T-helper 2 cell treated with Interferon-gamma antibody and Interleukin-4, amounts not matched to agents 5 μg/mL and 100 μg/mL, for 36 hours (primary cell): Measurements from ENCODE around the gene NKX6-2.
A peak's percentile ranks its signal among the peaks of the same experiment; 100 is the strongest.

Source experiments
- DNase-seq: peaks from one replicate; pipeline ENCODE4 v3.0.0; 2021; ENCODE audit warnings: low spot score
- H3K27ac Mint-ChIP-seq: one replicate; pipeline ENCODE4 v1.8.0; 2021; ENCODE audit warnings: mild to moderate bottlenecking, mixed read lengths
- H3K27me3 Mint-ChIP-seq: one replicate; pipeline ENCODE4 v1.8.0; 2021; ENCODE audit warnings: low read depth, mixed read lengths
- H3K36me3 Mint-ChIP-seq: one replicate; pipeline ENCODE4 v1.8.0; 2021; ENCODE audit warnings: low read depth, mixed read lengths
- H3K4me1 Mint-ChIP-seq: one replicate; pipeline ENCODE4 v1.8.0; 2021; ENCODE audit warnings: low read depth, mixed read lengths
- H3K4me3 Mint-ChIP-seq: one replicate; pipeline ENCODE4 v1.8.0; 2022; ENCODE audit warnings: mild to moderate bottlenecking, moderate library complexity, mixed read lengths
- H3K9me3 Mint-ChIP-seq: one replicate; pipeline ENCODE4 v1.8.0; 2021; ENCODE audit warnings: mixed read lengths

Gene NKX6-2

DNA sequence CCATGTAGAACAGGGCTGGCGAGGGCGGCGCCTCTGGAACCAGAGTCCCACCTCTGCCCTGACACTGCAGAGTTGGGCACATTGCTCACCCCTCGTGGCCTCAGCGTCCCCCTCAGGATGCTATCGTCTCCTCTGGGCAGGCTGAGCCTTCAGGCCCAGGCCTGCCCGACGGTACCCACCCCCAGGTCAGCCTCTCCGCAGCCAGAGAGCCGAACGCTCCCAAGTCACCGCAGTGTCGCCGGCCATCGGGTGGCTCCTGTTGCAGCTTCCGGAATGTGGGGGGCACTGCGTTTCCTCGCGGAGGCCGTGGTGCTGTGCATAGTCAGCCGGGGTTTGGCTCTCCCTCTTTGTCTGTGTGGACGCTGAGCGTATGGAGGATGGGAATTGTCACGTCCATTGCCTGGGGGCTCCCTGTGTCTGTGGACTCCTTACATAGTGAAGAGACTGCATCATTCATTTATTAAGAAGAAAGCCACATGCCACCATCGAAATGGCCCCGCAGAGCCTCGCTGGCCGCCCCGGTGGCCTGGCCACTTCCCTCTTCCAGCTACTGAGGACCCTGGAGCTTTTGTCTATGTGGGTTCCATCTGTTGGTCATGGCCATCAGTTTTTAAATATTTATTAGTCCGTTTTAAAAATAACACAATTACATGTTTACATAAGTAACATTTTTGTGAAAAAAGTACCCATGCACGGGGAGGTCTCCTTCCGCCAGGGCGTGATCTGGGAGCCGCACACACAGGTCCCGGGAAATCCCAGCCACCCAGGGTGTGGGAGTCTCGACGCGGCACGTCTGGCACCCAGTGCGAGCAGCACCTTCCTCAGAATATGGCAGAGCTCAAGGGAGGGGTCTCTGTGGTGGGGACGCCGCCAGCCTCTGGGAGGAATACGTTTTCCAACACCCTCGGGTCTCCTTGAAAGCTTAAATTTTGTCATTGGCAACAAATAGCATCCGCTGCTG is 15.6 kb downstream of the NKX6-2 start:
- H3K4me1 Mint-ChIP-seq, result no peaks in the 10 kb centered on the region
- H3K27me3 Mint-ChIP-seq, result no peaks in the 10 kb centered on the region
- H3K9me3 Mint-ChIP-seq, result peaks cover 5% of the 10 kb centered on the region
- H3K27ac Mint-ChIP-seq, result no peak overlapping the region
- no peak for DNase-seq
- H3K36me3 Mint-ChIP-seq, result peaks cover 14% of the 10 kb centered on the region
- no peak overlapping the region for H3K4me3 Mint-ChIP-seq

DNA sequence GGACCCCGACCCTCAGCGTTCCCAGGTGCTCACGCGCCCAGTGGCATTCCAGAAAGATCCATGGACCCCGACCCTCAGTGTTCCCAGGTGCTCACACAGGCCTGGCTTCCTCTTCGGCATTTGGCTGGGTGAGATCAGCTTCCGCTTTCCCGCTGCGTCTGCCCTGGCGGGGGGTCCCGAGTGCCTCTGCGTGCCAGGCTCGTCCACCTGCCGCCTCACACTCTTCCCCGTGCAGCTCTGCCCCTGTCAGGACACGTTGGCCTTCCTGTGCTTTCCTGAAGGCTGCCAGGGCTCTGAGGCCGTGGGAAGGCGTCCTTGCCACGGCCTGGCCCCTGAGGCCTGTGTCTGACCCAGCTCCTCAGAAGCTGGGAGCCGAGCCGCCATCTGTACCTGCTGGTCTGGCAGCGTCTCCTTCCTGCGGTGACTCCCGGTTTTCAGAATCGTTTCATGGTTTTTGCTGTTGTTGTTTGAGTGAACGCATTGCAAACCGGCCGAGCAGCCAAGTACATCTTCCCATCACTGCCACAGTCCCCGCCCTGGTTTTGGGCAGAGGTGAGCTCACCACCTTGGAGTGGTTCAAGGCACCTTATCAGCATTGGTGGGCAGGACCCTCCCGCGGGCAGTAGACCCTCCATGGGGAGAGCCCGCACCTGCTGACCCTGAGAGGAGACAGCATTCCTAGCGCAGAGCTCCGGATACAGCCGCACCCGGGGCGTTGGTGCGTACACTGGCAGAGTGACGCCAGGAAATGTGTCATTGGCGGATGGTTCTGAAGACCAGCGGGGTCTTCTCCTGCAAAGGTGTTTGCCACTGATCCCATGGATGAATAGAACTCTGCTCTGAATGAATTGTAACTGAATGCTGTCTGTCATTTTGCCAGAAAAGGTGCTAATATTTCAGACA is 17.4 kb downstream of the NKX6-2 start:
- Mint-ChIP-seq H3K4me3 (no peak overlapping the region), H3K36me3 (peaks cover 14% of the 10 kb centered on the region), H3K4me1 (no peaks in the 10 kb centered on the region), H3K27me3 (no peaks in the 10 kb centered on the region), H3K9me3 (peaks cover 5% of the 10 kb centered on the region), H3K27ac (no peak overlapping the region)
- no peak for DNase-seq

DNA sequence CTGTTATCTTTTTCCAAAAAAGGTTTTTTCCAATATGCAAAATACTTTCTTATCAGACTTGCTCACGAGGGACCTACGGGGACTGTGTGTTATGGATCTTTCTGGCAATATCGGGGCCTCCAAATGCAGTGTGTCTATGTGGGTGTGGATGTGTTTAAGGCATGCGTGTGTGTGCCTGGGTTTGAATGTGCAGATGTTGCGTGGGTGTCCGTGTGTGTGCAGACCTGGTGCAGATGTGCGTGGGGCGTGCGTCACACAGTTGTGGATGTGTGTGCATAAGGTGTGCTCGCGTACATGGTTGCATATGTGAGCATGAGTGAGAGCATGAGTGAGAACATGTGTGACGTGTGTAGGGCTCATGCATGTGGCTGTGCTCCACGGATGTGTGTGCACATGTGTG is 19.7 kb downstream of the NKX6-2 start:
- H3K4me3 Mint-ChIP-seq, result no peak overlapping the region
- DNase-seq, result no peak
- peaks cover 13% of the 10 kb centered on the region for H3K36me3 Mint-ChIP-seq
- H3K4me1 Mint-ChIP-seq, result no peaks in the 10 kb centered on the region
- H3K27me3 Mint-ChIP-seq, result no peaks in the 10 kb centered on the region
- no peak overlapping the region for H3K27ac Mint-ChIP-seq
- H3K9me3 Mint-ChIP-seq, result peaks cover 5% of the 10 kb centered on the region

DNA sequence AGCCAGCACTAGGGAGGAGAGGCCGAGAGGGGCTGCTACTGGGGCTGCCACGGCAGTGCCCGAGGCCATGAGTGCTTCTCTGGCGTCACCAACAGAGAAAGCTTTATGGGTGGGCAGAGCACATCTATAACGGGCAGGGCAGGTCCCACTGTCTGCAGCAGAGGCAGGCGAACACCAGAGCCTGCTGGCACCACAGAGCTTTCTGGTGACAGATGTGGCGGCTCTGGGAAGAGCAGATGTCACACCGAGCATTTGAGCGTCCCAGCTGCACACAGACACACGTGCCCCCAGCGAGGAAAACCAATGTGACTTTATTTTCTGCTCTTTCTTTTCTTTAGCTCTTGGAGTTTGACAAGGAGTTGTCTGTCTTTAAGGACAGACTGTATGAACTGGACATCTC is 20.5 kb downstream of the NKX6-2 start:
- Mint-ChIP-seq H3K27me3 (no peaks in the 10 kb centered on the region), H3K36me3 (peaks cover 13% of the 10 kb centered on the region), H3K27ac (no peak overlapping the region), H3K4me1 (no peaks in the 10 kb centered on the region), H3K9me3 (peaks cover 5% of the 10 kb centered on the region), H3K4me3 (no peak overlapping the region)
- no peak for DNase-seq

DNA sequence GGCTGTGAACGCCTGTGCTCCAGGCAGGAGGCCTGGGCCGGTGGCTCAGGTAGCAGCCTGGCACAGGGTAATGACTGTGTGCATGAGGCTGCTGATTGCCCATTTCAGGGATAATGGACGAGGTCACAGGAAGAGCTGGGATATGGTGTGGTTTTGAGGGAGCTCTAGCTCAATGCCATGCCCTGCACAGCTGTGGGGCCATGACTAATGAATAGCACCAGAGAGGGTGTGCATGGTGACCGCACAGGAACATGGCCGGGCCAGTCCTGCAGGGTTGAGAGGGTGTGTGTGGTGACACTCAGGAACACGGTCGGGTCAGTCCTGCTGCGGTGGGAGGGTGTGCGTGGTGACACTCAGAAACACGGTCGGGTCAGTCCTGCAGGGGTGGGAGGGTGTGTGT is 21.8 kb downstream of the NKX6-2 start:
- peaks cover 11% of the 10 kb centered on the region for H3K36me3 Mint-ChIP-seq
- DNase-seq, result no peak
- no peak overlapping the region for H3K4me3 Mint-ChIP-seq

DNA sequence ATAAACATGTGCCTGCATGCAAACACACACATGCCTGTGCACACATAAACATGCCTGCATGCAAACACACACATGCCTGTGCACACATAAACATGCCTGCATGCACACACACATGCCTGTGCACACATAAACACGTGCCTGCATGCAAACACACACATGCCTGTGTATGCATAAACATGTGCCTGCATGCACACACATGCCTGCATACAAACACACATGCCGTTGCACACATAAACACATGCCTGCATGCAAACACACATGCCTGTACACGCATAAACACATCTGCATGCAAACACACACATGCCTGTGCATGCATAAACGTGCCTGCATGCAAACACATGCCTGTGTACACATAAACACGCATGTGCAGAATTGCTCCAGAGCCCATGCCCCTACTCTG is 22.4 kb downstream of the NKX6-2 start:
- Mint-ChIP-seq H3K4me1 (no peaks in the 10 kb centered on the region), H3K36me3 (peaks cover 8% of the 10 kb centered on the region), H3K27ac (no peak overlapping the region), H3K4me3 (no peak overlapping the region), H3K27me3 (no peaks in the 10 kb centered on the region), H3K9me3 (peaks cover 5% of the 10 kb centered on the region)
- no peak for DNase-seq

More for the DNA sequence above, 21.8 kb downstream of the NKX6-2 start:
- no peaks in the 10 kb centered on the region for H3K4me1 Mint-ChIP-seq
- H3K27ac Mint-ChIP-seq, result no peak overlapping the region
- H3K9me3 Mint-ChIP-seq, result peaks cover 5% of the 10 kb centered on the region
- H3K27me3 Mint-ChIP-seq, result no peaks in the 10 kb centered on the region

DNA sequence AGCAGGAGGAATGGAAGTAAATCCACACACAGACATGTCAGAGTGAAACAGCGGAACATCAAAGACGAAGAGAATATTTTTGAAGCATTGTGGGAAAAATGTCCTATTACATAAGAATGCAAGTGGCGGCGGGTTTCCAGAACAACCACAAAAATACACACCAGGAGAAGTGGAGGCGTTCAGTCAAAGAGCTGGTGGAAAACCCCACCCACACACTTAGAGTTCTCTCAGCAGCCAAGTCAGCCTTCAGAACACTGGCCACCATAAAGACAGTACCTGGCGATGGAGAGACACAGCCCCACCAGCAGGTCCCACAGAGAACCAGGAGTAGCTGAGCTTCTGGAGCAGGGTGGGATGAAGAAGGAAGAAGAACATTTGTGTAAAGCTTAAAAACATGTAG is 23.7 kb downstream of the NKX6-2 start:
- Mint-ChIP-seq H3K27me3 (no peaks in the 10 kb centered on the region), H3K27ac (no peak overlapping the region), H3K9me3 (peaks cover 5% of the 10 kb centered on the region), H3K4me3 (no peak overlapping the region), H3K4me1 (no peaks in the 10 kb centered on the region), H3K36me3 (peaks cover 7% of the 10 kb centered on the region)
- DNase-seq, result peak; percentile 23

DNA sequence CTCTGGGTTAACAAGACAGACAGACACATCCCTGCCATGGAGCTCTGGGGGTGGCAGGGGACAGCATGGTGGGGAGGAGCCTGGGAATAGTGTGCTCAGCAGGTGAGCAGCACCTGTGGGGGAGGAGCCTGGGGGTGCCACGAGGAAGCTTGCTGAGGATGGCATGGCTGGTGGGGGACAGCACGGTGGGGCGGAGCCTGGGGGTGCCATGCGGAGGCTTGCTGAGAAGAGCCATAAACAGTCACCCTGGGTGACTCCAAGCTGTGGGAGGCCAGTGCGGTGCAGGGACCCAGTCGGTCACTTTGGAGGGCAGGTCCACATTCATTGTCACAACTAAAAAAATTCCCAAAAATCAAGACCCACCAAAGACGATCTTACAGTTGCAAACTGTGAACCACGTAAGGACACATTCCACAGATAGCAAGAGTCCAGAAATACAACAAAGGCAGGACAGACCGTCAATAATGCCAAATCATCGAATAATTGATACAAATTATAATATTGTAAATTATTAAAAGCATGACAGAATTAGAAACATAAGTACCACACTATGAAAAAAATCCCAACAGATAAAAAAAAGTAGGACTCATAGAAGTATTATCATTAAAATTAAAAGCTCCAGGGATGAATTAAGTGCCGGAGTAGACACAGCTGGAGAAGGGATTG is 24.4 kb downstream of the NKX6-2 start:
- no peak overlapping the region for H3K27ac Mint-ChIP-seq
- peaks cover 3% of the 10 kb centered on the region for H3K9me3 Mint-ChIP-seq
- H3K4me1 Mint-ChIP-seq, result no peaks in the 10 kb centered on the region
- no peak for DNase-seq
- no peak overlapping the region for H3K4me3 Mint-ChIP-seq
- H3K27me3 Mint-ChIP-seq, result no peaks in the 10 kb centered on the region
- peaks cover 7% of the 10 kb centered on the region for H3K36me3 Mint-ChIP-seq

DNA sequence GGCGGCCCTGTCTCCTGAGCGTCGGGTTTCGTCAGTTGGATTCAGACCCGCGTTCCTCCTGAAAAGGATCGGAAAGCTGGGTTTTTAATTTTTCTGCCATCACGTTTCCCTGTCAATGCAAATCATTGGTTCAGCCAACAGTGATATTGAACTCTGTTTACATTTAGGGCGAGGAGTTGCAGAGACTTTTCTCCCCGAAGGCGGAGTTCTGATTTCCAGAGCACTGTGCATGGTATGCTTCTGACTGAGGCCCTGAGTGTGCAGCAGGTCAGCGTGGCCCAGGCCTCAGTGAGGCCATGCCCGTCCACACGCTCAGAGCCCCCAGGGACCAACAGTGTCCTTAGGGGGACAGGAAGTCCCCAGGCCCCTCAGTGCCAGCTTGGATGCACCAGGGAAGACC is 27.1 kb downstream of the NKX6-2 start:
- no peaks in the 10 kb centered on the region for H3K4me1 Mint-ChIP-seq

DNA sequence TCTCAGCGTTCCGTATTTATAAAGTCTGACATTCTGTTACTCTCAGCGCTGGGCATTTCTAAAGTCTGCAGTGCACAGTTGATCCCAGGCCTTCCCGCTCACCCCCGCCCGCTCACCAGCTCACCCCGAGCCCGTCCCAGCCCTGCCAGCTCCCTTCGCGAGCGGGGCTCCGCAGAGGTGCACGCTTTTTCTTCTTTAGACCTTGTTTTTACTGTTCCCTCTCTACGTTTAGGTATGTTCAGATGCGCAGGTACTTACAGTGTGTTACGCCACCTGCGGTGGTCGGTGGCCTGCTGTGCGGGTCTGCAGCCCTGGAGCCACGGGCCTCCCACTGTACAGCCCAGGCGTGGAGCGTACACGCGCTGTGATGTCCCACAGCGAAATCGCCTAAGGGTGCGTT is 28.8 kb downstream of the NKX6-2 start:
- H3K4me1 Mint-ChIP-seq, result no peaks in the 10 kb centered on the region
- H3K27ac Mint-ChIP-seq, result no peak overlapping the region
- DNase-seq, result no peak
- H3K4me3 Mint-ChIP-seq, result no peak overlapping the region
- peaks cover 7% of the 10 kb centered on the region for H3K9me3 Mint-ChIP-seq
- peaks cover 23% of the 10 kb centered on the region for H3K36me3 Mint-ChIP-seq
- no peaks in the 10 kb centered on the region for H3K27me3 Mint-ChIP-seq

More for the DNA sequence above, 27.1 kb downstream of the NKX6-2 start:
- no peak for DNase-seq
- no peak overlapping the region for H3K4me3 Mint-ChIP-seq
- peaks cover 20% of the 10 kb centered on the region for H3K36me3 Mint-ChIP-seq
- H3K27me3 Mint-ChIP-seq, result no peaks in the 10 kb centered on the region
- H3K9me3 Mint-ChIP-seq, result peaks cover 7% of the 10 kb centered on the region
- H3K27ac Mint-ChIP-seq, result no peak overlapping the region

DNA sequence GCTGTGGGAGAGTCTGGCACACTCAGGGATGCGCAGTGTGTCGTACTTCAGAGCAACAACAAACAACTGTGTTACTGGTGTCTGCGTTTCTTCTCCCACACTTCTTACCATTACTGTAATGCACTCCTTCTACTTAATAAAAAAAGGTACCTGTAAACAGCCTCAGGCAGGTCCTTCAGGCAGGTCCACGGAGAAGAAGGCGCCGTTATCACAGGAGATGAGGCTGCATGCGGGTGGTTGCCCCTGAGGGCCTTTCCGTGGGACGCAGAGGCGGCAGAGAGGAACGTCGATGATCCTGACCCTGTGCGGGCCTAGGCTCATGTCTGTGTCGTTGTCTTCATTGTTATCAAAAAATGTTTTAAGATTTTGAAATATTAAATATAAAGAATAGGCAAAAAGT is 29.4 kb downstream of the NKX6-2 start:
- Mint-ChIP-seq H3K36me3 (peaks cover 23% of the 10 kb centered on the region), H3K27ac (no peak overlapping the region), H3K4me3 (no peak overlapping the region), H3K4me1 (no peaks in the 10 kb centered on the region), H3K9me3 (peaks cover 7% of the 10 kb centered on the region), H3K27me3 (no peaks in the 10 kb centered on the region)
- DNase-seq, result no peak

DNA sequence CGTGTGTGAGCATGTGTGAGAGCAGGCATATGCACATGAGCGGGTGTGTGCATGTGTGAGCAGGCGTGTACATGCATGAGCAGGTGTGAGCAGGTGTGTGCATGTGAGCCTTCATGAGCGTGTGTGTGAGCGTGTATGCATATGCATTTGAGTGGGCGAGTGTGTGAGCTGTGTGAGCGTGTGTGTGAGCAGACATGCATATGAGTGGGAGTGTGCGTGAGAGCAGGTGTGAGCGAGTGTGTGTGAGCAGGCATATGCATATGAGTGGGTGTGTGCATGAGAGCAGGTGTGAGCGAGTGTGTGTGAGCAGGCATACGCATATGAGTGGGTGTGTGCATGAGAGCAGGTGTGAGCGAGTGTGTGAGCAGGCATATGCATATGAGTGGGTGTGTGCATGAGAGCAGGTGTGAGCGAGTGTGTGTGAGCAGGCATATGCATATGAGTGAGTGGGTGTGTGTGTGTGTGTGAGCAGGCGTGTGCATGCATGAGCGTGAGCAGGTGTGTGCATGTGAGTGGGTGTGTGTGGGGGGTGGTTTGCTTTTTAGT is 30.7 kb downstream of the NKX6-2 start:
- no peaks in the 10 kb centered on the region for H3K27me3 Mint-ChIP-seq
- no peak overlapping the region for H3K4me3 Mint-ChIP-seq
- H3K9me3 Mint-ChIP-seq, result peaks cover 7% of the 10 kb centered on the region
- no peaks in the 10 kb centered on the region for H3K4me1 Mint-ChIP-seq
- peaks cover 23% of the 10 kb centered on the region for H3K36me3 Mint-ChIP-seq
- no peak overlapping the region for H3K27ac Mint-ChIP-seq
- DNase-seq, result no peak

DNA sequence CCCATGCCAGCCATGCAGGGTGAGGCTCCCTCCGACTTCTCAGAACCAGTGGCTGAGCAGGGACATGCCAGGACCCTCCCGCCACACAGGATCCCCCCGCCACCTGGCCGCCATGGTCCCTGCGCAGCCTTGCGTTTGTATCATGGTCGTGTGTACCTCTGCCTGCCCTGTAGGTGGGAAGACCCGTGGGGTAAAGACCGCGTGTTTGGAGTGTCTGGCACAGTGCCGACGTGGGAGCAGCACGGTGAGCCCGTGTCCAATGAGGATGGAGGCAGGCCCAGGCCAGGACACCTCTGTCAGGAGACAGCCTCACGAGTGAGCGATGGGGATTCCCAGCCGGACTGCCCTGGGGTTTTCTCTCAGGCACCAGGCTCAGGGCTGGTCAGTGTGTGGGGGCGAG is 31.9 kb downstream of the NKX6-2 start:
- Mint-ChIP-seq H3K36me3 (peaks cover 23% of the 10 kb centered on the region), H3K4me1 (no peaks in the 10 kb centered on the region), H3K27me3 (no peaks in the 10 kb centered on the region)

More for the DNA sequence above, 31.9 kb downstream of the NKX6-2 start:
- Mint-ChIP-seq H3K4me3 (no peak overlapping the region), H3K27ac (no peak overlapping the region), H3K9me3 (peaks cover 7% of the 10 kb centered on the region)
- DNase-seq, result no peak
